NB4 (cell line): ENCODE measurements around the gene AQP12A.

ENCODE experiments used
- DNase-seq: peaks from one replicate; pipeline ENCODE4 v3.0.0; 2010; ENCODE audit warnings: low read depth
- H3K4me3 ChIP-seq: one replicate; pipeline ENCODE4 v1.5.1; 2011; ENCODE audit warnings: mild to moderate bottlenecking, low read depth, low read length, moderate library complexity
- CTCF ChIP-seq: IDR thresholded peaks from one replicate; pipeline ENCODE4 v1.5.1; 2012; ENCODE audit warnings: low read depth, low read length
- MAX ChIP-seq: IDR thresholded peaks from 2 replicates; pipeline ENCODE4 v1.6.1; 2011; ENCODE audit warnings: low read depth, low read length
- MYC ChIP-seq: IDR thresholded peaks from 2 replicates; pipeline ENCODE4 v1.6.1; 2011; ENCODE audit warnings: low read depth, low read length
- POLR2A ChIP-seq: IDR thresholded peaks from 2 replicates; pipeline ENCODE4 v1.6.1; 2011; ENCODE audit warnings: mild to moderate bottlenecking; ENCODE audit not compliant: insufficient read length; ENCODE audit errors: extremely low read depth

AQP12A gene

DNA sequence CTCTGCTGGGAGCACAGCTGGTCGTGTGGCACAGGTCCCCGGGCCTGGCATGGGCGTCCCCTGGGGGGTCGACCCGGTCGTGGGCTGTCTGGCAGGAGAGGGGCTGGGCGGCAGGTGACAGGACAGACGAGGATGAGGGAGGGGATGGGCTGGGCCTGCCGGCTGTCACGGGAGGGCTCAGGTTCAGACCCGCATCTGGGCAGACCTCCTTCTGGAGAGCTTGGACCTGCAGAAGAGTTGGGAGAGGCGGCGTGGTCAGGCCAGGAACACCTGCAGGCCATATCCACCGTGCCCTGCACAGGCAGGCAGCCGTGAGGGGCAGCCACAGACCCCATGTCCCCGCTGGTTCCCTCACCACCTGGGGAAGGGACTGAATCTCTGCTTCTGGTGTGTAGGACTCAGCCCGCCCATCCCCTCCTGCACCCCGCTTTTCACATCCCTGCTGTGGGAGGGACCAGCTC is 25.5 kb downstream of the AQP12A start:
- no peak overlapping the region for H3K4me3 ChIP-seq
- TF ChIP-seq CTCF = no peak
- TF ChIP-seq MAX = no peak
- no peak for TF ChIP-seq MYC
- no peak for TF ChIP-seq POLR2A
- DNase-seq = no peak

- no peak for TF ChIP-seq CTCF
- TF ChIP-seq MYC = no peak
- no peak for TF ChIP-seq POLR2A
- TF ChIP-seq MAX = no peak
- H3K4me3 ChIP-seq = no peak overlapping the region
- DNase-seq = no peak
These were observed 26.3 kb downstream of the AQP12A start for GRCh38 chr2:240717681-240718581.

DNA sequence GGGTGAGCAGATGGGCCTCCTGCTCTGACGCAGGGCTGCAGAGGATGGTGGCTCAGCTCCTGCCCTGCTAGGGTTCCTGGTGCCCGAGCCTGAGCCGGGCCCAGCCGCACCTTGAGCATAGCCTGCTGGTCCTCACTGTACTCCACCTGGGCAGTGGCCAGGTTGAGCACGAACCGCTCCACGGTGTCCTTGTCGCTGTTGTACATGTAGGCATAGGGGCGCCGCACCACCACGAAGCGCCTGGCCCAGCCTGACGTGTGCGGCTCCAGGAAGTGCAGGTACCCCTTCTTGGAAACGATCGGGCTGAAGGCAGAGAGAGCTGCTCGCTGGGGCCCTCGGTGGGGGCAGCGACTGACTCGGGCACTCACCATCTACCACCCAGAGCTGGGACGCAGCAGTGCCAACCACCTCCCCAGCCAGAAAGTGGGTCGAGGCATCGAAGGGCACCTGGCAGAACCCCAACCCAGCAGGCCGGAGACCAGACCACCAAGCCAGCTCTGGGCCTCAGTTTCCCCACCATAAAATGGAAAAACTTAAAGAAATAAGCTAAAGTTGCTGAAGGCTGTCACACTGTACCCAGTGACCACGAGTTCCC is 27.3 kb downstream of the AQP12A start:
- no peak for DNase-seq
- TF ChIP-seq CTCF (no peak), MYC (no peak), MAX (no peak), POLR2A (no peak)
- H3K4me3 ChIP-seq = no peak overlapping the region

GRCh38 chr2:240719676-240720545 is 28.2 kb downstream of the AQP12A start:
- TF ChIP-seq POLR2A (no peak), MYC (no peak), CTCF (no peak), MAX (no peak)
- no peak overlapping the region for H3K4me3 ChIP-seq
- DNase-seq = no peak
